Neural crest cell (in vitro differentiated cells): ENCODE data around the gene C9orf85. TPM values are rescaled to one million over a fixed set of nuclear protein-coding genes. Genes with fewer than 3 reads are reported as not detected.
A peak's percentile ranks its signal among the peaks of the same experiment; 100 is the strongest.
"Not testable (repeated sequence)": the region's sequence is repeated elsewhere in the genome, so short reads cannot be mapped to it uniquely, and the experiment has no call there.

Experiments
- DNase-seq: peaks from one replicate; pipeline ENCODE4 v3.0.0; 2021; ENCODE audit warnings: low read depth, mixed read lengths, low spot score
- H3K27ac Mint-ChIP-seq: one replicate; pipeline ENCODE4 v1.8.0; 2021; ENCODE audit warnings: mild to moderate bottlenecking, mixed read lengths; ENCODE audit not compliant: unreplicated experiment
- H3K27me3 Mint-ChIP-seq: 2 replicates; pipeline ENCODE4 v1.8.0; 2021; ENCODE audit warnings: low read depth, mild to moderate bottlenecking, mixed read lengths
- H3K36me3 Mint-ChIP-seq: 2 replicates; pipeline ENCODE4 v1.8.0; 2021; ENCODE audit warnings: low read depth, mild to moderate bottlenecking, mixed read lengths
- H3K4me1 Mint-ChIP-seq: 2 replicates; pipeline ENCODE4 v1.8.0; 2021; ENCODE audit warnings: mixed read lengths
- H3K4me3 Mint-ChIP-seq: one replicate; pipeline ENCODE4 v1.8.0; 2021; ENCODE audit warnings: mild to moderate bottlenecking, mixed read lengths
- H3K9me3 Mint-ChIP-seq: 2 replicates; pipeline ENCODE4 v1.8.0; 2021; ENCODE audit warnings: mixed read lengths
- total RNA-seq: library from RNA; stranded (reverse); gene quantifications from 2 replicates; pipeline ENCODE4 v1.2.1, GENCODE V29; 2021
- TF ChIP-seq, protein P1 (sequence below): fragments of 200-600 bp; sonication (generic); conservative IDR thresholded peaks from 2 replicates; pipeline ENCODE4 v1.5.0; 2021; ENCODE audit warnings: antibody characterized with exemption, mild to moderate bottlenecking

Gene C9orf85
- total RNA-seq, 1 donor from 2014 or later = 13.4 TPM

DNA sequence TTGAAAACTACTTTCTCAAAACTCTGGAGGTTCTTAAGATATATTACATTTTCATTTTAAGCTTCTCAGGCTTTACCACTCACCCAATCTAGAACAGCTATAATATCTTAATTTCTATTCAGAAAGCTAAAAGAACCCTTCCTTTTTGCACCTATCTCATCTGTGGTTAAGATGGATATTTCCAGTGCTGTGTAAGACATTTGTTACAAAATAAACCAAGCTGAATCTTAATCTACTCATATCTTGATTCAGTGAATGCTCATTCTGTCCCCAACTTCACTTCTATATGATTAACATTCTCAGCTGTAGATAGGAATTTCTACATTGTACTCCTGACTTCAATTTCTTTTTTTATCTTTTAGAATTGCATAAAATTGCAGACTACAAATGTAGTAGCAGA, 15.5 kb upstream of the C9orf85 start:
- Mint-ChIP-seq H3K4me3 (no peak overlapping the region), H3K27me3 (no peaks in the 10 kb centered on the region), H3K36me3 (no peaks in the 10 kb centered on the region), H3K9me3 (no peaks in the 10 kb centered on the region), H3K27ac (no peak overlapping the region), H3K4me1 (peaks cover 40% of the 10 kb centered on the region)
- TF ChIP-seq, protein P1, sequence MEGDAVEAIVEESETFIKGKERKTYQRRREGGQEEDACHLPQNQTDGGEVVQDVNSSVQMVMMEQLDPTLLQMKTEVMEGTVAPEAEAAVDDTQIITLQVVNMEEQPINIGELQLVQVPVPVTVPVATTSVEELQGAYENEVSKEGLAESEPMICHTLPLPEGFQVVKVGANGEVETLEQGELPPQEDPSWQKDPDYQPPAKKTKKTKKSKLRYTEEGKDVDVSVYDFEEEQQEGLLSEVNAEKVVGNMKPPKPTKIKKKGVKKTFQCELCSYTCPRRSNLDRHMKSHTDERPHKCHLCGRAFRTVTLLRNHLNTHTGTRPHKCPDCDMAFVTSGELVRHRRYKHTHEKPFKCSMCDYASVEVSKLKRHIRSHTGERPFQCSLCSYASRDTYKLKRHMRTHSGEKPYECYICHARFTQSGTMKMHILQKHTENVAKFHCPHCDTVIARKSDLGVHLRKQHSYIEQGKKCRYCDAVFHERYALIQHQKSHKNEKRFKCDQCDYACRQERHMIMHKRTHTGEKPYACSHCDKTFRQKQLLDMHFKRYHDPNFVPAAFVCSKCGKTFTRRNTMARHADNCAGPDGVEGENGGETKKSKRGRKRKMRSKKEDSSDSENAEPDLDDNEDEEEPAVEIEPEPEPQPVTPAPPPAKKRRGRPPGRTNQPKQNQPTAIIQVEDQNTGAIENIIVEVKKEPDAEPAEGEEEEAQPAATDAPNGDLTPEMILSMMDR = no peak
- no peak for DNase-seq

- no peak overlapping the region for H3K4me3 Mint-ChIP-seq
- H3K4me1 Mint-ChIP-seq = peaks cover 37% of the 10 kb centered on the region
- TF ChIP-seq, protein P1 = no peak
- no peaks in the 10 kb centered on the region for H3K9me3 Mint-ChIP-seq
- H3K27me3 Mint-ChIP-seq = no peaks in the 10 kb centered on the region
- H3K36me3 Mint-ChIP-seq = no peaks in the 10 kb centered on the region
- no peak for DNase-seq
- H3K27ac Mint-ChIP-seq = no peak overlapping the region
These were observed 14.7 kb upstream of the C9orf85 start for GRCh38 chr9:71896761-71897160.

- TF ChIP-seq, protein P1 = no peak
- DNase-seq = no peak
- Mint-ChIP-seq H3K4me1 (peaks cover 43% of the 10 kb centered on the region), H3K27ac (no peak overlapping the region), H3K4me3 (no peak overlapping the region), H3K36me3 (no peaks in the 10 kb centered on the region), H3K27me3 (no peaks in the 10 kb centered on the region), H3K9me3 (no peaks in the 10 kb centered on the region)
These were observed 13.9 kb upstream of the C9orf85 start for GRCh38 chr9:71897577-71897976.

GRCh38 chr9:71898756-71899155, 12.7 kb upstream of the C9orf85 start:
- not testable (repeated sequence) for DNase-seq, H3K27ac Mint-ChIP-seq, H3K27me3 Mint-ChIP-seq, H3K4me3 Mint-ChIP-seq, H3K9me3 Mint-ChIP-seq, H3K36me3 Mint-ChIP-seq
- peaks cover 42% of the 10 kb centered on the region for H3K4me1 Mint-ChIP-seq

- H3K4me3 Mint-ChIP-seq = no peak overlapping the region
- H3K27ac Mint-ChIP-seq = no peak overlapping the region
- TF ChIP-seq, protein P1 = no peak
- no peaks in the 10 kb centered on the region for H3K36me3 Mint-ChIP-seq
- H3K4me1 Mint-ChIP-seq = peaks cover 49% of the 10 kb centered on the region
- no peak for DNase-seq
- H3K27me3 Mint-ChIP-seq = no peaks in the 10 kb centered on the region
- H3K9me3 Mint-ChIP-seq = no peaks in the 10 kb centered on the region
These were observed 9.5 kb upstream of the C9orf85 start for GRCh38 chr9:71901695-71902597.

DNA sequence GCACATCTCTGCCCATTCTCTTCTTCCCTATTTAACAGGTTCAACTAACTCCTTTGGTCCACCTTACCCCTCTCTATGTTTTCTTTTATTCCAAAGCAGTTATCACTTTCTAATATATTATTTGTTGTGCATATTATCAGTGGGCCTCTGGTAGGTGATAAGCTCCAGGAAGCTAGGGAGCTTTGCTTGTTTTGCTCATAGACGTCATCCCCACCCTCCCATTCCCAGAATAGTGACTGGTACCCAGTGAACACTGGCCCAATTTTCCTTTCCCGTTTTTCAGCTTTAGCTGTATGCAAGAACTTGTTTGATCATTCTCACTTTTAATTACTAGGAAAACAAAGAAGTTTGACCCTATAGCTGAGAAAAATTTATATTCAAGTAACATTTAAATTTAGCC, 7.4 kb upstream of the C9orf85 start:
- H3K9me3 Mint-ChIP-seq = no peaks in the 10 kb centered on the region
- no peaks in the 10 kb centered on the region for H3K36me3 Mint-ChIP-seq

More for the DNA sequence above, 7.4 kb upstream of the C9orf85 start:
- Mint-ChIP-seq H3K27me3 (no peaks in the 10 kb centered on the region), H3K4me1 (peaks cover 54% of the 10 kb centered on the region), H3K4me3 (peak overlapping the region; percentile 6), H3K27ac (no peak overlapping the region)
- TF ChIP-seq, protein P1 = no peak
- no peak for DNase-seq
